ENCODE measurements around the gene FOLR3. TPM values are rescaled to one million over a fixed set of nuclear protein-coding genes. Genes with fewer than 3 reads are reported as not detected.
"Not testable (repeated sequence)": the region's sequence is repeated elsewhere in the genome, so short reads cannot be mapped to it uniquely, and the experiment has no call there.

Gene FOLR3
- total RNA-seq, 2 donors from 2014 or later = not detected

- H3K9me3 ChIP-seq = no peaks in the 10 kb centered on the region
- H3K27ac ChIP-seq = no peak overlapping the region
- no peak overlapping the region for H3K9ac ChIP-seq (ENCODE audit: low read depth in 2 of 2, low read length in 2 of 2)
- intact Hi-C loops (cut with DNase I) = no loop called here
- no peak overlapping the region for H3K4me3 ChIP-seq
- H3K36me3 ChIP-seq = no peaks in the 10 kb centered on the region
- no peaks in the 10 kb centered on the region for H3K27me3 ChIP-seq
- DNase-seq = no peak
- H3K4me1 ChIP-seq = no peaks in the 10 kb centered on the region
- TF ChIP-seq CTCF (IDR thresholded peaks at IDR 0.05) = no peak
Measured at GRCh38 chr11:72154816-72155215, 19.3 kb downstream of the FOLR3 start.

- no peak for DNase-seq
- H3K27ac ChIP-seq = no peak overlapping the region
- no peak overlapping the region for H3K9ac ChIP-seq (ENCODE audit: low read depth in 2 of 2, low read length in 2 of 2)
- intact Hi-C loops (cut with DNase I) = no loop called here
- no peak overlapping the region for H3K4me3 ChIP-seq
- H3K27me3 ChIP-seq = no peaks in the 10 kb centered on the region
- H3K9me3 ChIP-seq = no peaks in the 10 kb centered on the region
- TF ChIP-seq CTCF (IDR thresholded peaks at IDR 0.05) = no peak
- no peaks in the 10 kb centered on the region for H3K4me1 ChIP-seq
- H3K36me3 ChIP-seq = no peaks in the 10 kb centered on the region
Measured at GRCh38 chr11:72155751-72156150, 20.2 kb downstream of the FOLR3 start.

GRCh38 chr11:72157131-72157530 is 21.6 kb downstream of the FOLR3 start:
- DNase-seq = no peak
- no peaks in the 10 kb centered on the region for H3K4me1 ChIP-seq
- no peaks in the 10 kb centered on the region for H3K27me3 ChIP-seq
- no peaks in the 10 kb centered on the region for H3K9me3 ChIP-seq
- no peaks in the 10 kb centered on the region for H3K36me3 ChIP-seq
- intact Hi-C loops (cut with DNase I) = no loop called here
- H3K4me3 ChIP-seq = no peak overlapping the region
- no peak overlapping the region for H3K27ac ChIP-seq
- no peak for TF ChIP-seq CTCF (IDR thresholded peaks at IDR 0.05)
- no peak overlapping the region for H3K9ac ChIP-seq (ENCODE audit: low read depth in 2 of 2, low read length in 2 of 2)

GRCh38 chr11:72160319-72160718 is 24.8 kb downstream of the FOLR3 start:
- Histone ChIP-seq H3K9me3 (no peaks in the 10 kb centered on the region), H3K36me3 (no peaks in the 10 kb centered on the region), H3K9ac (ENCODE audit: low read depth in 2 of 2, low read length in 2 of 2) (no peak overlapping the region), H3K4me1 (no peaks in the 10 kb centered on the region), H3K27me3 (no peaks in the 10 kb centered on the region), H3K4me3 (no peak overlapping the region), H3K27ac (no peak overlapping the region)
- intact Hi-C loops (cut with DNase I) = no loop called here
- no peak for DNase-seq
- no peak for TF ChIP-seq CTCF (IDR thresholded peaks at IDR 0.05)

GRCh38 chr11:72162891-72163492 is 27.5 kb downstream of the FOLR3 start:
- intact Hi-C loops (cut with DNase I) = no loop called here
- Histone ChIP-seq H3K27me3 (no peaks in the 10 kb centered on the region), H3K9ac (ENCODE audit: low read depth in 2 of 2, low read length in 2 of 2) (no peak overlapping the region), H3K9me3 (no peaks in the 10 kb centered on the region), H3K36me3 (no peaks in the 10 kb centered on the region), H3K27ac (no peak overlapping the region), H3K4me3 (no peak overlapping the region), H3K4me1 (no peaks in the 10 kb centered on the region)
- no peak for DNase-seq
- no peak for TF ChIP-seq CTCF (IDR thresholded peaks at IDR 0.05)

GRCh38 chr11:72164187-72164586 is 28.7 kb downstream of the FOLR3 start:
- H3K4me3 ChIP-seq; H3K9me3 ChIP-seq; H3K36me3 ChIP-seq; H3K27me3 ChIP-seq; H3K4me1 ChIP-seq; DNase-seq; H3K27ac ChIP-seq; H3K9ac ChIP-seq (ENCODE audit: low read depth in 2 of 2, low read length in 2 of 2); intact Hi-C loops (cut with DNase I): not testable (repeated sequence)

- DNase-seq = peak; percentile 26
- H3K9ac ChIP-seq (ENCODE audit: low read depth in 2 of 2, low read length in 2 of 2); H3K4me3 ChIP-seq; H3K36me3 ChIP-seq; H3K9me3 ChIP-seq; H3K4me1 ChIP-seq; intact Hi-C loops (cut with DNase I); H3K27me3 ChIP-seq: not testable (repeated sequence)
- peak overlapping the region; percentile 72 for H3K27ac ChIP-seq
Measured at GRCh38 chr11:72169046-72169555, 33.6 kb downstream of the FOLR3 start.

GRCh38 chr11:72169754-72170153 is 34.2 kb downstream of the FOLR3 start:
- H3K4me3 ChIP-seq; H3K36me3 ChIP-seq; H3K9me3 ChIP-seq; intact Hi-C loops (cut with DNase I); H3K4me1 ChIP-seq; H3K27me3 ChIP-seq; H3K9ac ChIP-seq (ENCODE audit: low read depth in 2 of 2, low read length in 2 of 2): not testable (repeated sequence)
- H3K27ac ChIP-seq = peak overlapping the region; percentile 72
- peak; percentile 25 for DNase-seq

- H3K4me1 ChIP-seq; H3K36me3 ChIP-seq; H3K9ac ChIP-seq (ENCODE audit: low read depth in 2 of 2, low read length in 2 of 2); H3K27me3 ChIP-seq; H3K9me3 ChIP-seq; intact Hi-C loops (cut with DNase I); H3K4me3 ChIP-seq; DNase-seq; H3K27ac ChIP-seq: not testable (repeated sequence)
Measured at GRCh38 chr11:72172043-72172442, 36.5 kb downstream of the FOLR3 start.
